AG04450 (cell line): ENCODE results near the gene VWA5B2. TPM values are rescaled to one million over a fixed set of nuclear protein-coding genes. Genes with fewer than 3 reads are reported as not detected.

Source experiments
- CTCF ChIA-PET: fragments of 300-600, 350-600 bp; formaldehyde crosslinking; extraction: SDS; loops from one replicate; lab custom pipeline; 2022; ENCODE audit warnings: antibody characterized with exemption, inconsistent platforms; lab: Charles Lee
- POLR2A ChIA-PET: fragments of 350-600 bp; formaldehyde crosslinking; extraction: SDS; loops from one replicate; lab custom pipeline; 2021; ENCODE audit warnings: antibody characterized with exemption, inconsistent platforms; lab: Yijun Ruan, JAX
- DNase-seq: peaks from one replicate; pipeline ENCODE4 v3.0.0-alpha.2; 2011; ENCODE audit warnings: low read depth, low spot score
- H3K27ac ChIP-seq: one replicate; pipeline ENCODE4 v1.5.1; 2012; ENCODE audit warnings: low read depth, low read length, control low read depth
- H3K27me3 ChIP-seq: one replicate; pipeline ENCODE4 v1.6.0; 2012; ENCODE audit warnings: low read length; ENCODE audit not compliant: control insufficient read depth, insufficient read depth
- H3K4me3 ChIP-seq: 2 replicates; pipeline ENCODE4 v1.5.1; 2011; ENCODE audit warnings: mild to moderate bottlenecking, low read depth, low read length, control low read depth
- H3K9me3 ChIP-seq: 2 replicates; pipeline ENCODE4 v1.5.1; 2012; ENCODE audit warnings: low read length; ENCODE audit not compliant: control insufficient read depth, insufficient read depth
- polyA plus RNA-seq: library from polyadenylated mRNA; depleted of rRNA; stranded (reverse); fragments of >200 nt; gene quantifications from 2 replicates; pipeline ENCODE4 v1.2.3, GENCODE V29; 2011
- TF ChIP-seq, protein P1 (sequence below): IDR thresholded peaks from 2 replicates; pipeline ENCODE4 v1.5.1; 2011; ENCODE audit warnings: low read depth, low read length, control low read depth, inconsistent platforms

VWA5B2 gene
- polyA plus RNA-seq, 1 experiment = not detected

DNA sequence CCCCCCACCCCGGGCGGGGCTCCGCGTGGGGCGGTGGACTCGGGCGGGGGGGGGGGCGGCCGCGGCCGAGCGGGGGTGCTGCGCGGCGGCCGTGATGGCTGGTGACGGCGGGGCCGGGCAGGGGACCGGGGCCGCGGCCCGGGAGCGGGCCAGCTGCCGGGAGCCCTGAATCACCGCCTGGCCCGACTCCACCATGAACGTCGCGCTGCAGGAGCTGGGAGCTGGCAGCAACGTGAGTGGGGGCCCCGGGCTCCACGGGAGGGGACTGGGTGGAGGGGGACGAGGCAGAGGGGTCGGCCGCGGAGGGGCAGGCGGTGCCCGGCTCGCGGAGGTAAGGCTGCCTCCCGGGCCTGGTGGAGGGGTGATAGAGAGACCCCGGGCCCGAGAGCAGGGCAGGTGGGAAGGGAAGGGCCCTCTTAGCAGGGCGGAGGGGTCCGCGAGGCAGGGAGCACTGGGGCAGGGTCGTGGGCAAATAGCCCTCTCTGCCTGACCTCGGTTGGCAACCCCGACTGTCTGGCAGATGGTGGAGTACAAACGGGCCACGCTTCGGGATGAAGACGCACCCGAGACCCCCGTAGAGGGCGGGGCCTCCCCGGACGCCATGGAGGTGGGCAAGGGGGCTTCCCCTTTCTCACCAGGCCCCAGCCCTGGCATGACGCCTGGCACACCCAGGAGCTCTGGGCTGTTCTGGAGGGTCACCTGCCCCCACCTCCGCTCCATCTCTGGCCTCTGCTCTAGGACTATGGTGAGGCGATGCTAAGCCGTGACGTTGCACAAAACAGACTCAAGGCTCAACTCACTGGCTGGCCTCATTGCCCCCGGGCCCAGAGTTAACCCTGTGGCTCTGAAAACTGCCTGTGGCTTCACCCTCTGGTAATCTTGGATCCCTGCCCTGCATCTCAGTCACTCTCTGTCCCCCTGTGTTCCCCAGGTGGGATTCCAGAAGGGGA, 46.9 kb downstream of the VWA5B2 start, which contains the start of gene ECE2:
TSS of gene ECE2 (plus strand) at position 62 of the 950 bp plus-strand sequence. CDS start at position 194, 132 bp downstream.
- TF ChIP-seq, protein P1, sequence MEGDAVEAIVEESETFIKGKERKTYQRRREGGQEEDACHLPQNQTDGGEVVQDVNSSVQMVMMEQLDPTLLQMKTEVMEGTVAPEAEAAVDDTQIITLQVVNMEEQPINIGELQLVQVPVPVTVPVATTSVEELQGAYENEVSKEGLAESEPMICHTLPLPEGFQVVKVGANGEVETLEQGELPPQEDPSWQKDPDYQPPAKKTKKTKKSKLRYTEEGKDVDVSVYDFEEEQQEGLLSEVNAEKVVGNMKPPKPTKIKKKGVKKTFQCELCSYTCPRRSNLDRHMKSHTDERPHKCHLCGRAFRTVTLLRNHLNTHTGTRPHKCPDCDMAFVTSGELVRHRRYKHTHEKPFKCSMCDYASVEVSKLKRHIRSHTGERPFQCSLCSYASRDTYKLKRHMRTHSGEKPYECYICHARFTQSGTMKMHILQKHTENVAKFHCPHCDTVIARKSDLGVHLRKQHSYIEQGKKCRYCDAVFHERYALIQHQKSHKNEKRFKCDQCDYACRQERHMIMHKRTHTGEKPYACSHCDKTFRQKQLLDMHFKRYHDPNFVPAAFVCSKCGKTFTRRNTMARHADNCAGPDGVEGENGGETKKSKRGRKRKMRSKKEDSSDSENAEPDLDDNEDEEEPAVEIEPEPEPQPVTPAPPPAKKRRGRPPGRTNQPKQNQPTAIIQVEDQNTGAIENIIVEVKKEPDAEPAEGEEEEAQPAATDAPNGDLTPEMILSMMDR = no peak
- Histone ChIP-seq H3K9me3 (no peaks in the 10 kb centered on the region), H3K4me3 (no peak within 1 kb of the TSS), H3K27me3 (peaks cover 44% of the 10 kb centered on the region), H3K27ac (no peak within 1 kb of the TSS)
- POLR2A ChIA-PET = no interaction called here
- CTCF ChIA-PET = no interaction called here
- no peak for DNase-seq

DNA sequence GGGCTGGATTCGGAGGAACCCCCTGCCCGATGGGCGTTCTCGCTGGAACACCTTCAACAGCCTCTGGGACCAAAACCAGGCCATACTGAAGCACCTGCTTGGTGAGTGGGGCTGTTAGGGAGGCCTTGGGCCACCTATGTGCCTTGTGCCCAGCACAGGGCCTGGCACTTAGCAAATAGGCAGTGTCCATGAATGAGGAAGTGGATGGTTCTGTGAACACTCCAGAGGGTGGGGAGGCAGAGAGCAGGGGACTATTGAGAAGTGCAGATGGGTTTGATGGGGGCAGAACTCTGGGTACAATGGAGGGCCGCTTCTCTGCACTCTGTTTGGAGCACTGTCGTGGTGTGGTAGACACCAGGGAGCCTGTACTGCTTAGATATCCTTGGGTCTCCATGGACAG, 48.0 kb downstream of the VWA5B2 start:
- TF ChIP-seq, protein P1 = no peak
- H3K27ac ChIP-seq = no peak overlapping the region
- DNase-seq = no peak
- CTCF ChIA-PET = no interaction called here
- POLR2A ChIA-PET = no interaction called here
- H3K4me3 ChIP-seq = no peak overlapping the region
- peaks cover 46% of the 10 kb centered on the region for H3K27me3 ChIP-seq
- H3K9me3 ChIP-seq = no peaks in the 10 kb centered on the region

DNA sequence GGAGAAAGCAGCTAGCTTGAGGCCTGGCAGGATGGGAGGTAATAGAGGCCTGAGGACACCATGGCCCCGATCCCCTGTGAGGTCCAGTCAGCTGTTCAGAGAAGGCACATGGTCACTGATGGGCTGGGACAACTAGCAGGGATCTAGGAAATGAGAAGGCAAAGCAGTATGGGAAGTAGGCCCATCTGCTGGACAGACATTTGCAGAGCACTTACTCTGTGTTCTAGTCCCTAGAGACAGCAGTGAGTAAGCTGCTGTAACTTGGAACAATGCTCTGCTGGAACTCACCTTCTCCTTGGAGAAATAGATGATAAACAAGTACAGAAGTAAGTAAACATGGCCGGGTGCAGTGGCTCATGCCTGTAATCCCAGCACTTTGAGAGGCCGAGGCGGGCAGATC, 53.6 kb downstream of the VWA5B2 start:
- Histone ChIP-seq H3K9me3 (no peaks in the 10 kb centered on the region; the same call in 1 of the 2 replicates), H3K27ac (no peak overlapping the region), H3K27me3 (peaks cover 22% of the 10 kb centered on the region), H3K4me3 (no peak overlapping the region)
- CTCF ChIA-PET = interaction anchor here (1.0 kb wide), 1 partner anchor 33 kb away, joined by 4 read pairs; no protein-coding TSS in a partner anchor
- no peak for DNase-seq
- POLR2A ChIA-PET = no interaction called here
- TF ChIP-seq, protein P1 = no peak

DNA sequence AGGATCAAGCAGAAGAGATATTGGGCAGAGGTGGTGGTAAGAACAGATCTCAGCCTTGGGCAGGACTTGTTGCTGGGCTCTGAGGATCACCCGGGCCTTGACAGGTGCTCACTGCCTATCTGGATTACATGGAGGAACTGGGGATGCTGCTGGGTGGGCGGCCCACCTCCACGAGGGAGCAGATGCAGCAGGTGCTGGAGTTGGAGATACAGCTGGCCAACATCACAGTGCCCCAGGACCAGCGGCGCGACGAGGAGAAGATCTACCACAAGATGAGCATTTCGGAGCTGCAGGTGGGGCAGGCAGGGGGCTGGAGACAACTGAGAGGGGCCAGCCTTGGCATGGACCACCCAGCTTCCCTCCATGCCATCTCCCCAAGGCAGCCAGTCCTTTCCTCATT, 54.3 kb downstream of the VWA5B2 start:
- no peaks in the 10 kb centered on the region; the same call in 1 of the 2 replicates for H3K9me3 ChIP-seq
- H3K27ac ChIP-seq = no peak overlapping the region
- DNase-seq = no peak
- POLR2A ChIA-PET = interaction anchor here (0.6 kb wide), 1 partner anchor 104 kb away, joined by 4 read pairs; no protein-coding TSS in a partner anchor
- TF ChIP-seq, protein P1 = no peak
- H3K4me3 ChIP-seq = no peak overlapping the region
- H3K27me3 ChIP-seq = peaks cover 18% of the 10 kb centered on the region
- CTCF ChIA-PET = interaction anchor here (0.6 to 1.0 kb wide), 2 partner anchors 34 to 381 kb away, joined by 4 to 5 read pairs; no protein-coding TSS in a partner anchor

DNA sequence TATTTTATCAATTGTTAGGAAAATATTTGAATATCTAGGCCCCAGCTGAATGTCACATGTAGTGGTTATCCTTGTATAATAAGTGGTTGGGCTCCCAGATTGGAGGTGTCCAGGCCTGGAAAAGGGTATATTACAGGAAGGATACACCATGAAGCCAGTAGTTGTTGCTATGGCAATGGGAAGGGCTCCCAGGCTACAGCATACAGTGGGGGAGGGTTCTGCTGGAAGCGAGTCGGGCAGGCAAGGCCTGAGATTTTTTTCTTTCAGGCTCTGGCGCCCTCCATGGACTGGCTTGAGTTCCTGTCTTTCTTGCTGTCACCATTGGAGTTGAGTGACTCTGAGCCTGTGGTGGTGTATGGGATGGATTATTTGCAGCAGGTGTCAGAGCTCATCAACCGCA, 55.3 kb downstream of the VWA5B2 start:
- TF ChIP-seq, protein P1 = peak; percentile 43
- H3K9me3 ChIP-seq = no peaks in the 10 kb centered on the region; the same call in 1 of the 2 replicates
- no peak overlapping the region for H3K4me3 ChIP-seq
- DNase-seq = no peak
- POLR2A ChIA-PET = no interaction called here
- peaks cover 15% of the 10 kb centered on the region for H3K27me3 ChIP-seq
- H3K27ac ChIP-seq = no peak overlapping the region
- CTCF ChIA-PET = interaction anchor here (1.0 kb wide), 1 partner anchor 389 kb away, joined by 4 read pairs; no protein-coding TSS in a partner anchor
